Stimulated activated CD4-positive, alpha-beta T cell treated with anti-CD3 and anti-CD28 coated beads, Interleukin-15, amount 100 ng/mL, for 48 hours (primary cell): ENCODE data around the gene NLRP14.

Source experiments
- DNase-seq, 2 donors: peaks; one replicate each; pipeline ENCODE4 v3.0.0-alpha.2; 2020; ENCODE audit warnings: low read depth in 2 of 2

NLRP14 gene

DNA sequence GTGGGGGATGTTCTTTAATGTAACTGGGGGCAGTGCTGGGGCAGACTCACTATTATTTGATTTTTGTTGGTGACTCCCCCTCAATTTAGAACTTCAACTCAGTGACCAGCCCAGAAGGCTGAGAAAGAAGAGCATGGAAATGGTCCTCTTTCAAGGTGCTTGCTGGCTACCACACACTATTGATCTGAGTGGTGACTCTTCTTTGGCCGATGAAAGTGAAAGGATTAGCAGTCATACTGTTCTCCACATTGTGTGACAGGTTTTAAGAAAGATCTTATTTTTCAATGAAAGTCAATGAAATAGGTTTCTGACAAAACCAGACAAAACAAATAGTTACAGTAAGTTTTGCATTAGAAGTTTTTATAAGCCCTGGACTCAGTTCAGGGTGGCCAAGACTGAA lies 29.9 kb downstream of the NLRP14 start:
- DNase-seq = no peak

DNA sequence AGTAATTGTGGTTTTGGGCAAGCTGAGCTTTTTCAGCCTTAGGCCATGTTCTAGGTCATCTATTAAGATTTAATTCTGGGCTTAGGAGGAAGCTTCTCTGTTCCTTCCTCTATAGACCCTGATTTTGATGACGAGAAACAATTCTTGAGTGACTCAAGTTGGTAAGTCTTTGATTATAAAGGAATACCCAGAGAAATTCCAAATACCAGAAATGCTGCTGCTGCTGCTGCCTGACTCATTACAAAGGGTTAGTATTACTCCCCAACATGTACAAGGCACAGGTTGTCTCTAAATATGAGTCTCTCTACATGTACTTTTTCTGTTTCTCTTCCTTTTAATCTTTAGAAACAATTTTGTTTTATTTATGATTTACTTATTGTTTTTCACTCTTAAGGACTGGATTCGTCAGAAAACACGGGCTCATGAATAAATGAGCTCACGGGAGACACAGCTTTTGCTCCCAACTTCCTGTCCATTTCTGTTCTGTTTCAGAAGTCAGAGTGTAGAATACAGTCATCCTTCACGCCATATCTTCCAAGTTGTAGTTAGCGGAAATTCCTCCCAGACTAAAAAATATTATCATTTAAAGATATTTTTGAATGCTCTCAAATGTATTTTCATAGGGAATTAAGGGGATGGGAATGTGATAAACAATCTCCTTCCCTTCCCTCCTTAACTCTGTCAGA lies 36.7 kb downstream of the NLRP14 start:
- no peak for DNase-seq

DNA sequence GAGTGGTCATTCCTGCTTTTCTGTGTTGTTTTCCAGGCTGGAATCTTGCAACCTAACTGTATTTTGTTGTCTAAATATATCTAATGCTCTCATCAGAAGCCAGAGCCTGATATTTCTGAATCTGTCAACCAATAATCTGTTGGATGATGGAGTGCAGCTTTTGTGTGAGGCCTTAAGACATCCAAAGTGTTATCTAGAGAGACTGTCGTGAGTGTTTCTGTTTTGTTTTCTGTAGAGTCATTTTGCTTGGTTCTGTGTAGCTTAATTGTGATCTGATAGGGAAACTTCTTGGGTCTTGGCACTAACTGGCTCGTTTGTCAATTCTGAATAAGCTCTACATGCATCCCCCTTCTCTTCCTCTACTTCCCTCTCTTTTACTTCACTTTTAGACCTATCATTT lies 37.4 kb downstream of the NLRP14 start:
- DNase-seq = no peak

- no peak for DNase-seq
Measured at GRCh38 chr11:7060868-7061267, 40.6 kb downstream of the NLRP14 start.

- no peak for DNase-seq
Measured at GRCh38 chr11:7062534-7062933, 42.3 kb downstream of the NLRP14 start.

- DNase-seq = no peak
Measured at GRCh38 chr11:7072401-7073028, 52.2 kb downstream of the NLRP14 start.

DNA sequence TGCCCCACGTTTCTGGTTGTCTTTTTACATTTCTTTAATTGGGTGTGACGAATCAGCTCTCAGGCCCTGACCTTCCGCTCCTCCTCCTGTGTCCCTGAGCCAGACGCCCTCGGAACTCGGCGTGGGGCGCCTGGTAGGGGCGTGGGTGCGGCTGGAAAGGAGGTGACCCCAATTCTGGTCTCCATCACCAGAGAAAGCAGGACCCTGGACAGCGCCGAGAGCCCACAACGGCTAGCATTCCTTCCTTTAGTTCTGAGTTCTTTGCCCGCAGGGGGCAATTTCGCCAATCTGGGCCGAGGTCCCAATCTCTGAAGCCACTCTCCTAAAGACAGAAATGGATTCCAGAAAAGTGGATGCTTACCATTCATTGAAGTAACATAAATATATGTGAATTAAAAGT lies 56.8 kb downstream of the NLRP14 start:
- DNase-seq = no peak

- no peak for DNase-seq
Measured at GRCh38 chr11:7079545-7080135, 59.4 kb downstream of the NLRP14 start.

- no peak for DNase-seq
Measured at GRCh38 chr11:7080900-7081299, 60.6 kb downstream of the NLRP14 start.

GRCh38 chr11:7081441-7081840 lies 61.2 kb downstream of the NLRP14 start:
- DNase-seq = no peak

DNA sequence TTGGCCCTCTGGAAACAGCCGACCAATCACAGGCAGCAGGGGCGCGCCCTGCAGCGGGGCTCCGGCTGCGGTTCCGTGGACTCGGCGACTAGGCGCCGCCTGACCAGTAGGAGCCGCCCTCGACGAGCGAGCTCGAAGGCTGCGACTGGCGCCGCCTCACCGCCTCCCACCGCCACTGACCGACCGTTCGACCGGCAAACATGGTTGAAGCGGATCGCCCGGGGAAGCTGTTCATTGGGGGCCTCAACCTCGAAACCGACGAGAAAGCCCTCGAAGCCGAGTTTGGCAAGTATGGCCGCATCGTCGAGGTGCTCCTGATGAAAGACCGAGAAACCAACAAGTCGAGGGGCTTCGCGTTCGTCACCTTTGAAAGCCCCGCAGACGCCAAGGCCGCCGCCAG lies 68.6 kb downstream of the NLRP14 start, which contains the start of gene RBMXL2:
Gene RBMXL2, plus strand, starts transcription at position 78 of the 400 bp plus-strand sequence. Its CDS starts 123 bp downstream, at position 201.
- DNase-seq = no peak

DNA sequence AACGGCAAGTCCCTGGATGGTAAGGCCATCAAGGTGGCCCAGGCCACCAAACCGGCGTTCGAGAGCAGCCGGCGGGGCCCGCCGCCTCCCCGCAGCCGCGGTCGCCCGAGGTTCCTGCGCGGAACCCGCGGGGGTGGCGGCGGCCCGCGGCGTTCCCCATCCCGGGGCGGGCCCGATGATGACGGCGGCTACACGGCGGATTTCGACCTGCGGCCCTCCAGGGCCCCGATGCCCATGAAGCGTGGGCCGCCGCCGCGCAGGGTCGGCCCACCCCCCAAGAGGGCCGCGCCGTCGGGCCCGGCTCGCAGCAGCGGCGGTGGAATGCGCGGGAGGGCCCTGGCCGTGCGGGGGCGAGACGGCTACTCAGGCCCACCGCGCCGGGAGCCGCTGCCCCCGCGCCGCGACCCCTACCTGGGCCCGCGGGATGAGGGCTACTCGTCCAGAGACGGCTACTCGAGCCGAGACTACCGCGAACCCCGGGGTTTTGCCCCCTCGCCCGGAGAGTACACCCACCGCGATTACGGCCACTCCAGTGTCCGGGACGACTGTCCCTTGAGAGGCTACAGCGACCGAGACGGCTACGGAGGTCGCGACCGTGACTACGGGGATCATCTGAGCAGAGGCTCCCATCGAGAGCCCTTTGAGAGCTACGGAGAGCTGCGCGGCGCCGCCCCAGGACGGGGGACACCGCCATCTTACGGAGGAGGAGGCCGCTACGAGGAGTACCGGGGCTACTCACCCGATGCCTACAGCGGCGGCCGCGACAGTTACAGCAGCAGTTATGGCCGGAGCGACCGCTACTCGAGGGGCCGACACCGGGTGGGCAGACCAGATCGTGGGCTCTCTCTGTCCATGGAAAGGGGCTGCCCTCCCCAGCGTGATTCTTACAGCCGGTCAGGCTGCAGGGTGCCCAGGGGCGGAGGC lies 69.3 kb downstream of the NLRP14 start:
- no peak for DNase-seq

DNA sequence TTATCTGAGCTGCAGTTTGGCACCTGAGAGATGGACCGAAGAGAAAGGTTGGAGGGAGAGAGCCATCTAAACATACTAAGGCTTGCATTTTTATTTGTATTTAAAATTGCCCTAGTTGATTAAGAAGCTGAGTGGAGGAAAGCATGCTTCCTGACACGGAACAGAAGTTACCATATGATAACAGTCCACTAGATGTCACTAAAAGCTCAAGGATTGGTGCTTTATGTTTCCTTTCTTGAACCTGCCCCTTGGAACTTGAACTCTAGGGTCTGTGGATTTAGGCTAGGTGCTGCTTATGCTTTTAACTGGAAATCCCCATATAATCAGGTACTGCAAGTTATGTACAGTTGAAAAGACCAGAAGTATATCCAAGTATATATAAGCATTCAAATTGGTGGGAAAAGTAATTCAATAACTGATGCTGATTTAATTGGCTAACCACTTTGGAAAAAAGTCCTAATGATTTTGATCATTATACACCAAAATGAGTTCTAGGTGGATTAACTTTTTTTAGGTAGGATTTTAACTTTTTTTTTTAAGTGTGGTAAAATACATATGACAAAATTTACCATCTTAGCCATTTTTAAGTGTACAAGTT lies 78.1 kb downstream of the NLRP14 start:
- DNase-seq = no peak

DNA sequence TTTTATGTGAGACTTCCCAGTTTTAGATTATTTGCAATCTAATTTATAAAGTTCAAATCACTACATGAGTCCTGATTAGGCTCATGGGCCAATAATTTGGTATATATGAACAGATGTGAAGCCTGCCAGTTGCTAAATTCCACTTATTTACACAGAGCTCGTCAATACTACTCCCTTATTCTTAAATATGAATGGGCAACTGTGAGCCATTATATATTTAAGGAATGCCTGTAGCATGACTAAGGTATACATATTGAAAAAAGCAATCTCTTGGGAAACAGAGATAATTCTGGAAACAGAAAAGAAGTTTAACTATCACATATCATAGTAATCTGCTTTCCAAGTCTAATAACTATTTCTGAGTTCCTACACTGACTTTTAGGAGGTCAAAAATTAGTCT lies 95.5 kb downstream of the NLRP14 start:
- DNase-seq = no peak

DNA sequence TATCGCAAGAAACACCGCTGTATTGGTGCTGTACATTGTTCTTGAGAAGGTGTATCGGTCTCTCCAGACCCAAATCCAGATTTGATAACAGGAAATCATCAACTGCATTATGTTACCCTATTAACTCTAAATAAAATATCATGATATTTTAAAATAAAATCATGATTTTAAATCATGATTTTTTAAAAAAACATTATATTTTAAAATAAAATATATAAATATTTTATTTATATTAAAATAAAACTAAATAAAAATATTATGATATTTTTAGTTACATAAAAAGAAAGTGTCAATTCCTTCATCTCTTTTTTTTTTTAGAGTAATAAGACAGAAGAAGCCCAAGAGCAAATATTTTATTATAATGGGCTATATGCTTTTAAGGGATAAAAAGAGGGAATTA lies 96.1 kb downstream of the NLRP14 start:
- DNase-seq = no peak
